Activated T-helper 2 cell treated with anti-CD3 and anti-CD28 coated beads, Interferon-gamma antibody, Interleukin-2, Interleukin-4, amounts not matched to agents 10 μg/mL and 5 μg/mL and 100 μg/mL, durations not matched to agents 14 hours and 24 hours and 36 hours (primary cell): ENCODE results near the gene CAV2. TPM values are rescaled to one million over a fixed set of nuclear protein-coding genes. Genes with fewer than 3 reads are reported as not detected.

Experiments used
- total RNA-seq: library from RNA; stranded (reverse); gene quantifications from 2 replicates; pipeline ENCODE4 v1.2.3, GENCODE V29; 2022

The CAV2 gene
- total RNA-seq, 1 donor from 2014 or later = not detected

Other genes with a start within 250 kb of the CAV2 start
- gene CAV1, start 25.3 kb downstream of the CAV2 start, total RNA-seq = 0.41 and 0.57 TPM in 2 replicates
- 1.5 TPM in 2 replicates for gene MET, start 172.5 kb downstream of the CAV2 start, total RNA-seq